SK-N-SH (cell line): ENCODE measurements around the gene PPP2R3B.

Experiments used
- CHD2 ChIP-seq: fragments of 150-350 bp; IDR thresholded peaks from 2 replicates; pipeline ENCODE4 v1.6.1; 2018; ENCODE audit warnings: low read length; ENCODE audit not compliant: partially characterized antibody
- EP300 ChIP-seq, 2 experiments: IDR thresholded peaks; 2 replicates each; pipeline versions ENCODE4 v1.4.0 to v1.6.1; 2012; ENCODE audit warnings: borderline replicate concordance in 1 of 2, low read depth in 1 of 2, low read length in 1 of 2
- FOXJ3 ChIP-seq: sonication (generic); formaldehyde crosslinking; IDR thresholded peaks from 2 replicates; pipeline ENCODE4 v1.5.1; 2020; ENCODE audit warnings: mild to moderate bottlenecking, missing genetic modification reagents
- JUND ChIP-seq: IDR thresholded peaks from 2 replicates; pipeline ENCODE4 v1.4.0; 2012
- POLR2AphosphoS5 ChIP-seq: IDR thresholded peaks from 2 replicates; pipeline ENCODE4 v1.6.1; 2012; ENCODE audit warnings: low read depth, low read length
- TF ChIP-seq, protein P1 (sequence below): fragments of 200-600 bp; sonication (generic); IDR thresholded peaks from 2 replicates; pipeline ENCODE4 v1.6.1; 2017; ENCODE audit warnings: antibody characterized with exemption, mild to moderate bottlenecking, moderate library complexity
- TF ChIP-seq, protein P2 (sequence below): IDR thresholded peaks from 2 replicates; pipeline ENCODE4 v1.4.0; 2012; ENCODE audit warnings: low read depth
- TF ChIP-seq, protein P3 (sequence below): IDR thresholded peaks from 2 replicates; pipeline ENCODE4 v1.4.0; 2012; ENCODE audit warnings: low read depth, borderline replicate concordance
- TF ChIP-seq, protein P4 (sequence below): fragments of 150-350 bp; IDR thresholded peaks from 2 replicates; pipeline ENCODE4 v1.6.1; 2017; ENCODE audit warnings: antibody characterized with exemption, low read length, low read depth, borderline replicate concordance

DNA sequence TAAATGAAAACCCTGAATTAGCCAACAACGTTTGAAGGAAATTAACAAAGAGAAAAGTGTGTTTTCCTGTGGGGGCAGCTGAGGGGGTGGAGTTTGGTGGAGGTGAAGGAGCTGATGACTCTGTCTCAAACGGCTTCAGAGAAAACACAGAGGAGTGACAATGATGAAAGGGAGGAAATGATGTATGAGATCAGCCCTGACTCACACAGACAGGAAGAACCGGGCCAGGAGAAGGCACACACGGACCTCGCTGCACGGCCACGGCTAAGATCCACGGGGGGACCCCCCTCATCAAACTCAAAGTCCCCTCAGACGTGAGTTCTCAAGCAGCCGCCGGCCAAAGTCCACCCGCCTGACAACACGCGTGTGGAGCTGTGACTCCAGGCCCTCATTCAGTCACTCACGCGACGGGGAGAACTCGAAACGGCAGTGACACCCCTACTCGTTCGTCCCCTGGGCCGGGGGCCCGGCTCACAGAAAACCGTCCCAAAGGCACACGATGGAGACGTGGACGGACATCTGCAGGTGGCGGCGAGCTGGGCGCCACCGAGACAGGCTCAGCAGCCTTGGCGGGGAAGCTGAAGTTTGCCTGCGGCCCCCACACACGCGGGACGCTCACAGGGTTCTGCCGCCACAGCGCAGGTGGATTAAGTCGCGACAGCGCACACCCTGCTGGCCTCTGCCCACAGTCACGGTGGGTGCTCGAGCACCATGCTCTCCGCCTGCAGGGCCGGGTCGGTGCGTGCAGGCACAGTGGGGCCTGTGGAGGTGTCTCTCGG, 28.8 kb downstream of the PPP2R3B start:
- TF ChIP-seq, protein P1, sequence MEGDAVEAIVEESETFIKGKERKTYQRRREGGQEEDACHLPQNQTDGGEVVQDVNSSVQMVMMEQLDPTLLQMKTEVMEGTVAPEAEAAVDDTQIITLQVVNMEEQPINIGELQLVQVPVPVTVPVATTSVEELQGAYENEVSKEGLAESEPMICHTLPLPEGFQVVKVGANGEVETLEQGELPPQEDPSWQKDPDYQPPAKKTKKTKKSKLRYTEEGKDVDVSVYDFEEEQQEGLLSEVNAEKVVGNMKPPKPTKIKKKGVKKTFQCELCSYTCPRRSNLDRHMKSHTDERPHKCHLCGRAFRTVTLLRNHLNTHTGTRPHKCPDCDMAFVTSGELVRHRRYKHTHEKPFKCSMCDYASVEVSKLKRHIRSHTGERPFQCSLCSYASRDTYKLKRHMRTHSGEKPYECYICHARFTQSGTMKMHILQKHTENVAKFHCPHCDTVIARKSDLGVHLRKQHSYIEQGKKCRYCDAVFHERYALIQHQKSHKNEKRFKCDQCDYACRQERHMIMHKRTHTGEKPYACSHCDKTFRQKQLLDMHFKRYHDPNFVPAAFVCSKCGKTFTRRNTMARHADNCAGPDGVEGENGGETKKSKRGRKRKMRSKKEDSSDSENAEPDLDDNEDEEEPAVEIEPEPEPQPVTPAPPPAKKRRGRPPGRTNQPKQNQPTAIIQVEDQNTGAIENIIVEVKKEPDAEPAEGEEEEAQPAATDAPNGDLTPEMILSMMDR = no peak
- TF ChIP-seq FOXJ3 (CRISPR knock-in tag) (no peak), EP300 (IDR thresholded peaks at IDR 0.05; ENCODE audit: borderline replicate concordance in 1 of 2, low read depth in 1 of 2, low read length in 1 of 2) (no peak), CHD2 (no peak), POLR2AphosphoS5 (no peak), JUND (no peak)
- TF ChIP-seq, protein P2, sequence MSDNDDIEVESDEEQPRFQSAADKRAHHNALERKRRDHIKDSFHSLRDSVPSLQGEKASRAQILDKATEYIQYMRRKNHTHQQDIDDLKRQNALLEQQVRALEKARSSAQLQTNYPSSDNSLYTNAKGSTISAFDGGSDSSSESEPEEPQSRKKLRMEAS = no peak
- TF ChIP-seq, protein P3, sequence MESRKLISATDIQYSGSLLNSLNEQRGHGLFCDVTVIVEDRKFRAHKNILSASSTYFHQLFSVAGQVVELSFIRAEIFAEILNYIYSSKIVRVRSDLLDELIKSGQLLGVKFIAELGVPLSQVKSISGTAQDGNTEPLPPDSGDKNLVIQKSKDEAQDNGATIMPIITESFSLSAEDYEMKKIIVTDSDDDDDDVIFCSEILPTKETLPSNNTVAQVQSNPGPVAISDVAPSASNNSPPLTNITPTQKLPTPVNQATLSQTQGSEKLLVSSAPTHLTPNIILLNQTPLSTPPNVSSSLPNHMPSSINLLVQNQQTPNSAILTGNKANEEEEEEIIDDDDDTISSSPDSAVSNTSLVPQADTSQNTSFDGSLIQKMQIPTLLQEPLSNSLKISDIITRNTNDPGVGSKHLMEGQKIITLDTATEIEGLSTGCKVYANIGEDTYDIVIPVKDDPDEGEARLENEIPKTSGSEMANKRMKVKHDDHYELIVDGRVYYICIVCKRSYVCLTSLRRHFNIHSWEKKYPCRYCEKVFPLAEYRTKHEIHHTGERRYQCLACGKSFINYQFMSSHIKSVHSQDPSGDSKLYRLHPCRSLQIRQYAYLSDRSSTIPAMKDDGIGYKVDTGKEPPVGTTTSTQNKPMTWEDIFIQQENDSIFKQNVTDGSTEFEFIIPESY = no peak
- TF ChIP-seq, protein P4, sequence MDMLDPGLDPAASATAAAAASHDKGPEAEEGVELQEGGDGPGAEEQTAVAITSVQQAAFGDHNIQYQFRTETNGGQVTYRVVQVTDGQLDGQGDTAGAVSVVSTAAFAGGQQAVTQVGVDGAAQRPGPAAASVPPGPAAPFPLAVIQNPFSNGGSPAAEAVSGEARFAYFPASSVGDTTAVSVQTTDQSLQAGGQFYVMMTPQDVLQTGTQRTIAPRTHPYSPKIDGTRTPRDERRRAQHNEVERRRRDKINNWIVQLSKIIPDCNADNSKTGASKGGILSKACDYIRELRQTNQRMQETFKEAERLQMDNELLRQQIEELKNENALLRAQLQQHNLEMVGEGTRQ = no peak
